OCI-LY1 (cell line): ENCODE data around the gene SYTL5.

Experiments used
- H2AFZ ChIP-seq: fragments of 200-600 bp; sonication (generic), shearing (Covaris generic); 2 replicates; pipeline ENCODE4 v1.6.0; 2014; ENCODE audit warnings: antibody characterized with exemption, mild to moderate bottlenecking, low read length
- H3F3A ChIP-seq: fragments of 200-600 bp; sonication (generic), shearing (Covaris generic); 2 replicates; pipeline ENCODE4 v1.6.0; 2014; ENCODE audit warnings: mild to moderate bottlenecking, antibody characterized with exemption, low read length, moderate library complexity; ENCODE audit not compliant: insufficient read depth
- H3K27ac ChIP-seq: fragments of 200-600 bp; sonication (generic); 2 replicates; pipeline ENCODE4 v1.5.1; 2014; ENCODE audit warnings: low read length, mixed run types, mild to moderate bottlenecking, low read depth; ENCODE audit not compliant: poor library complexity, severe bottlenecking
- H3K27me3 ChIP-seq: fragments of 200-600 bp; sonication (generic); 2 replicates; pipeline ENCODE4 v1.6.0; 2014; ENCODE audit warnings: antibody characterized with exemption, mild to moderate bottlenecking, low read length, moderate library complexity; ENCODE audit not compliant: insufficient read depth
- H3K36me3 ChIP-seq: fragments of 200-600 bp; sonication (generic); 2 replicates; pipeline ENCODE4 v1.6.1; 2014; ENCODE audit warnings: mild to moderate bottlenecking, antibody characterized with exemption, low read length, moderate library complexity, mixed read lengths; ENCODE audit not compliant: insufficient read depth
- H3K4me1 ChIP-seq: fragments of 200-600 bp; sonication (generic); 2 replicates; pipeline ENCODE4 v1.5.1; 2014; ENCODE audit warnings: mild to moderate bottlenecking, low read length, moderate library complexity; ENCODE audit not compliant: insufficient read depth, severe bottlenecking
- H3K4me2 ChIP-seq: fragments of 200-600 bp; sonication (generic), shearing (Covaris generic); 2 replicates; pipeline ENCODE4 v1.6.1; 2014; ENCODE audit warnings: low read length
- H3K4me3 ChIP-seq: fragments of 200-600 bp; sonication (generic); 2 replicates; pipeline ENCODE4 v1.5.1; 2014; ENCODE audit warnings: low read length, low read depth, mild to moderate bottlenecking, mixed read lengths; ENCODE audit not compliant: poor library complexity, severe bottlenecking
- H3K79me2 ChIP-seq: fragments of 200-600 bp; shearing (Covaris generic); 2 replicates; pipeline ENCODE4 v1.6.1; 2016; ENCODE audit warnings: mixed run types, low read length, mixed read lengths; ENCODE audit not compliant: insufficient read depth
- H3K9ac ChIP-seq: fragments of 200-600 bp; sonication (generic), shearing (Covaris generic); 2 replicates; pipeline ENCODE4 v1.6.1; 2014; ENCODE audit warnings: mild to moderate bottlenecking, low read length, mixed read lengths
- H3K9me2 ChIP-seq: fragments of 200-600 bp; sonication (generic), shearing (Covaris generic); 2 replicates; pipeline ENCODE4 v1.6.1; 2014; ENCODE audit warnings: low read depth, mild to moderate bottlenecking, low read length, mixed read lengths
- H3K9me3 ChIP-seq: fragments of 200-600 bp; shearing (Covaris generic); 2 replicates; pipeline ENCODE4 v1.6.1; 2014; ENCODE audit warnings: low read length, mixed read lengths
- H4K20me1 ChIP-seq: fragments of 200-600 bp; sonication (generic), shearing (Covaris generic); 2 replicates; pipeline ENCODE4 v1.6.0; 2016; ENCODE audit warnings: mild to moderate bottlenecking, low read length; ENCODE audit not compliant: insufficient read depth
- CTCF ChIP-seq: fragments of 200-600 bp; sonication (generic), shearing (Covaris generic); IDR thresholded peaks from 2 replicates; pipeline ENCODE4 v1.5.1; 2017; ENCODE audit warnings: mild to moderate bottlenecking, antibody characterized with exemption, low read length, moderate library complexity, mixed read lengths
- EZH2 ChIP-seq: fragments of 200-600 bp; sonication (generic), shearing (Covaris generic); IDR thresholded peaks from 2 replicates; pipeline ENCODE4 v1.8.0; 2017; ENCODE audit warnings: borderline replicate concordance, mixed run types, mild to moderate bottlenecking, antibody characterized with exemption, low read length, moderate library complexity, mixed read lengths

SYTL5 gene

GRCh38 chrX:38044701-38045100, 38.3 kb downstream of the SYTL5 start:
- no peaks in the 10 kb centered on the region for H3K4me1 ChIP-seq
- no peak overlapping the region for H3K4me2 ChIP-seq
- no peaks in the 10 kb centered on the region for H3K9me3 ChIP-seq
- no peaks in the 10 kb centered on the region for H3K27me3 ChIP-seq
- H2AFZ ChIP-seq = no peak overlapping the region
- H3K36me3 ChIP-seq = no peaks in the 10 kb centered on the region
- H3K9ac ChIP-seq = no peak overlapping the region
- H3K27ac ChIP-seq = no peak overlapping the region
- TF ChIP-seq CTCF = no peak
- TF ChIP-seq EZH2 = no peak
- H4K20me1 ChIP-seq = no peaks in the 10 kb centered on the region
- H3K79me2 ChIP-seq = no peaks in the 10 kb centered on the region
- no peak overlapping the region for H3K4me3 ChIP-seq
- H3K9me2 ChIP-seq = no peaks in the 10 kb centered on the region
- H3F3A ChIP-seq = no peaks in the 10 kb centered on the region

DNA sequence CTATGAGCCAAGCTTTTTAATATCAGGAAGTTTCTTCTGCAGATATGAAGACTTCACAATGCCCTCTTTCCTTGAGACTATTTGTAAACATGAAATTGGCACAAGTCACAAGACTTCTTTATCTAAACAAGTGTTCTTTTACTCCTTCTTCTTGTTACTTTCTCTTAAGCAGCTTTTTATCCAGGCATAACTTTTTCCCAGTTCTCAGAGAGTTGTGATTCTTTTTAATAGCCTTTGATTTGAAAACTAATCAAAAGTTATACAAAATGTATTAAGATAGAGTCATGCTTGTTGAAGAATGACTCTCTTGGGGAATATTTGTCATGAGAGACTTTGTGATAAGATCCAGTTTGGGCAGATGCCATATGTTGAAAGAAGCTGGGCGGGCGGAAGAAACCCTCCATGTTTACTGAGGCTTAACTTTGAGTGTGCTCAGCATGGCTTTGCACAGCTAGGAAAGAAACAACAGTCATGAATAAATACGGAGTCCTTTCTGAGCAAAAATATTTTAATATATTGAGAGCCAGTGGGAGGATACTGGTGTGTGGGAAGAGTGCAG, 39.3 kb downstream of the SYTL5 start:
- Histone ChIP-seq H3K4me1 (no peaks in the 10 kb centered on the region), H3K9me2 (no peaks in the 10 kb centered on the region), H4K20me1 (no peaks in the 10 kb centered on the region), H3K4me3 (no peak overlapping the region), H3K4me2 (no peak overlapping the region), H3K27ac (no peak overlapping the region), H3K9ac (no peak overlapping the region), H3K79me2 (no peaks in the 10 kb centered on the region), H3K36me3 (no peaks in the 10 kb centered on the region), H3K27me3 (no peaks in the 10 kb centered on the region), H2AFZ (no peak overlapping the region), H3K9me3 (no peaks in the 10 kb centered on the region), H3F3A (no peaks in the 10 kb centered on the region)
- TF ChIP-seq CTCF (no peak), EZH2 (no peak)

GRCh38 chrX:38048886-38049285, 42.5 kb downstream of the SYTL5 start:
- Histone ChIP-seq H3K27ac (no peak overlapping the region), H4K20me1 (no peaks in the 10 kb centered on the region), H3K79me2 (no peaks in the 10 kb centered on the region), H3K4me1 (no peaks in the 10 kb centered on the region), H3K9me3 (no peaks in the 10 kb centered on the region), H3K4me3 (no peak overlapping the region), H3K9me2 (no peaks in the 10 kb centered on the region), H3K9ac (no peak overlapping the region), H3K27me3 (no peaks in the 10 kb centered on the region), H3K4me2 (no peak overlapping the region), H3F3A (no peaks in the 10 kb centered on the region), H2AFZ (no peak overlapping the region), H3K36me3 (no peaks in the 10 kb centered on the region)
- TF ChIP-seq CTCF (no peak), EZH2 (no peak)
